Measurements from ENCODE around the gene ZC3H12A. TPM values are rescaled to one million over a fixed set of nuclear protein-coding genes. Genes with fewer than 3 reads are reported as not detected.

The ZC3H12A gene
- total RNA-seq, 4 donors from 2014 or later, result 36.0 to 42.9 (median 39.0) TPM

DNA sequence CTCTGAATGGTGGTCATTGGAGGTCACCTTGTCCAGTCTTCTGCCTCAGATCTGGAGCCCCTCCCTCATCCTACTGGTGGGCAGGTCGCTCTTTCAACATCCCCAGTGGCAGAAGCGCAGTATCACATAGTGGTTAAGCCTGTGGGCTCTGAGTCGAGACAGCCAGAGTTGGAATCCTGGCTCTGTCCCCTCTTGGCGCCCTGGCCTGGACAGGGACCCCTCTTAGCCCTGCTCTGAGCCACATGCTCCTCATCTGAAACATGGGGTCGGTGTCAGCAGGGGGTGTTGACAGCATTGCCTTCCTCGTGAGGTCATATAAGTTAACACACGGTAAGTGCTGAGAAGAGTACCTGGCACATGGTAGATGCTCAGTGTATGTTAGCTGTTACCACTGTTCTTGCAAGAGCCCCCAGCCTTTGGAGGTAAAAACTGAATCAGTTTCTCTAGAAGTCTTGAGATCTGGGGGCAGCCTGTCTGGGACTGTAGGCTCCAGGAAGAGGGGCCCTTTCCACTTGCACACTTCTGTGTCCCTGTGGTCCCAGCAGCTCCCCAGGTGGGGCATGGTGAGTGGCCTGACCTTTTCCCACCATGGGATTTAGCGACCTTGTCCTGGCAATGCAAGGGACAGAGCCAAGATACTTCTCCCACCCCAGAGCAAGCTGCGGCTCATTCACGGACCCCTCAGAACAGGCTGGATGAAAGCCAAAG is 6.4 kb downstream of the ZC3H12A start:
- DNase-seq (ENCODE audit: low spot score in 2 of 2), result peak in 1 of 2 donors; percentile 77
- H3K4me3 ChIP-seq (ENCODE audit: low read depth, poor library complexity, severe bottlenecking), result no peak overlapping the region
- 79 to 85% methylated on average over 10 of the region's 10 CpGs for WGBS, 2 donors
- intact Hi-C loops (cut with DNase I; ENCODE audit: low total_unique reads), result no loop called here
- TF ChIP-seq, protein P1, sequence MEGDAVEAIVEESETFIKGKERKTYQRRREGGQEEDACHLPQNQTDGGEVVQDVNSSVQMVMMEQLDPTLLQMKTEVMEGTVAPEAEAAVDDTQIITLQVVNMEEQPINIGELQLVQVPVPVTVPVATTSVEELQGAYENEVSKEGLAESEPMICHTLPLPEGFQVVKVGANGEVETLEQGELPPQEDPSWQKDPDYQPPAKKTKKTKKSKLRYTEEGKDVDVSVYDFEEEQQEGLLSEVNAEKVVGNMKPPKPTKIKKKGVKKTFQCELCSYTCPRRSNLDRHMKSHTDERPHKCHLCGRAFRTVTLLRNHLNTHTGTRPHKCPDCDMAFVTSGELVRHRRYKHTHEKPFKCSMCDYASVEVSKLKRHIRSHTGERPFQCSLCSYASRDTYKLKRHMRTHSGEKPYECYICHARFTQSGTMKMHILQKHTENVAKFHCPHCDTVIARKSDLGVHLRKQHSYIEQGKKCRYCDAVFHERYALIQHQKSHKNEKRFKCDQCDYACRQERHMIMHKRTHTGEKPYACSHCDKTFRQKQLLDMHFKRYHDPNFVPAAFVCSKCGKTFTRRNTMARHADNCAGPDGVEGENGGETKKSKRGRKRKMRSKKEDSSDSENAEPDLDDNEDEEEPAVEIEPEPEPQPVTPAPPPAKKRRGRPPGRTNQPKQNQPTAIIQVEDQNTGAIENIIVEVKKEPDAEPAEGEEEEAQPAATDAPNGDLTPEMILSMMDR (IDR thresholded peaks at IDR 0.05), result no peak
- no peak for TF ChIP-seq POLR2A (IDR thresholded peaks at IDR 0.05)

DNA sequence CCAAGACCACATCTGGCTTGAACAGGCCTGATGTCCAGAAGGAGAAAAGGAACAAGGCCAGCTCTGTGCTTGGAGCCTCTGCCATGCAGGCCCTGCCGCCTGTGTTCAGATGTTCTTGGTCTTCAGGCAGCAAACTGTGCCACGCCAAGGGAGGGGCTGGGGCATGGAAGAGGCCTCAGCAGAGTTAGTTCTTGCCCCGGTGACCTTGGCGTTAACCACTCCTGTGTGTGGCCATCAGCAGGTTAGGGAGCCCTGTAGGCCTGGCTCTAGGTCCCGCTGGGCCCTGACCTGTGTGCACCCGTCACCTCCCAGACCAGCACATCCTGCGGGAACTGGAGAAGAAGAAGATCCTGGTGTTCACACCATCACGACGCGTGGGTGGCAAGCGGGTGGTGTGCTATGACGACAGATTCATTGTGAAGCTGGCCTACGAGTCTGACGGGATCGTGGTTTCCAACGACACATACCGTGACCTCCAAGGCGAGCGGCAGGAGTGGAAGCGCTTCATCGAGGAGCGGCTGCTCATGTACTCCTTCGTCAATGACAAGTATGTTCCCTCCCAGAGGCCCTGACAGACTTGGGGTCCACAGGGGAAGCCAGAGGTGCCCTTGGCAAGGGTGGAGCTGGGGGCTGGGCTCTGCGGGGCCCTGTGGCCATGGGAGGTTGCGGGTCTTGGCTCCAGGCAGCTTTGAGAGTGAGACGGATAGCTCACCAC is 7.1 kb downstream of the ZC3H12A start:
- intact Hi-C loops (cut with DNase I; ENCODE audit: low total_unique reads), result no loop called here
- no peak overlapping the region for H3K4me3 ChIP-seq (ENCODE audit: low read depth, poor library complexity, severe bottlenecking)
- DNase-seq (ENCODE audit: low spot score in 2 of 2), result peak in 1 of 2 donors; percentile 85
- TF ChIP-seq, protein P1 (IDR thresholded peaks at IDR 0.05), result no peak
- no peak for TF ChIP-seq POLR2A (IDR thresholded peaks at IDR 0.05)
- 78 to 82% methylated on average over 26 of the region's 26 CpGs for WGBS, 2 donors

DNA sequence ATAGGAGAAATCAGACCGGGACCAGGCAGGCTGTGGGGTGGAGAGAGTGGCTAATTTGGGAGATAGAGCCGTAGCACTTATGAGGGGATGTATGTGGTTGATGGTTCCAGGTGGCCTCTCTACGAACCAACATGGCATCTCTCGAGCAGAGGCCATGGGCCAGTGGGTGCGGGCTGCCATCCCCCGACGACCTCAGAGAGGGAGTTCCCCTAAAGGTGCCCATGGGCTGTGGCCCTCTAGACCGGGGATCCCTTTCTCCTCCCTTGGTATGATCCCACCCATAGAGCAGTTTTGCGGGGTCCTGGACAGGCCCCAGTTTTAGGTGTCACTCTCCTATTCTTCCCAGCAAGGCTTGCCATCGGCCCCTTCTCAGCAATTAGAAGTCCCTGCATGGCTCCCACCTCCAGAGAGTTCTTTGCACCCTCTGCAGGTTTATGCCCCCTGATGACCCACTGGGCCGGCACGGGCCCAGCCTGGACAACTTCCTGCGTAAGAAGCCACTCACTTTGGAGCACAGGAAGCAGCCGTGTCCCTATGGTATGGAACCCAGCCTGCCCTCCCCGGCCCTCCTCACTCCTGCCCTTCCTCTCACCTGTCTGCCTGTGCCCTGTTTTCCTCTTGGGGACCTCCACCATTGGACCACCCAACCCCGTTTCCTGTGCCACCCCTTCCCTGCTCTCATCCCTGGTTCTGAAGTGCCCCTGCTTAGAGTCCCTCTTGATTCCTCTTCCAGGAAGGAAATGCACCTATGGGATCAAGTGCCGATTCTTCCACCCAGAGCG is 7.8 kb downstream of the ZC3H12A start:
- TF ChIP-seq POLR2A (IDR thresholded peaks at IDR 0.05), result no peak
- TF ChIP-seq, protein P1 (IDR thresholded peaks at IDR 0.05), result no peak
- peak in 1 of 2 donors; percentile 82 for DNase-seq (ENCODE audit: low spot score in 2 of 2)
- WGBS, 2 donors, result 86% methylated on average over 18 of the region's 18 CpGs
- no peak overlapping the region for H3K4me3 ChIP-seq (ENCODE audit: low read depth, poor library complexity, severe bottlenecking)
- intact Hi-C loops (cut with DNase I; ENCODE audit: low total_unique reads), result no loop called here

DNA sequence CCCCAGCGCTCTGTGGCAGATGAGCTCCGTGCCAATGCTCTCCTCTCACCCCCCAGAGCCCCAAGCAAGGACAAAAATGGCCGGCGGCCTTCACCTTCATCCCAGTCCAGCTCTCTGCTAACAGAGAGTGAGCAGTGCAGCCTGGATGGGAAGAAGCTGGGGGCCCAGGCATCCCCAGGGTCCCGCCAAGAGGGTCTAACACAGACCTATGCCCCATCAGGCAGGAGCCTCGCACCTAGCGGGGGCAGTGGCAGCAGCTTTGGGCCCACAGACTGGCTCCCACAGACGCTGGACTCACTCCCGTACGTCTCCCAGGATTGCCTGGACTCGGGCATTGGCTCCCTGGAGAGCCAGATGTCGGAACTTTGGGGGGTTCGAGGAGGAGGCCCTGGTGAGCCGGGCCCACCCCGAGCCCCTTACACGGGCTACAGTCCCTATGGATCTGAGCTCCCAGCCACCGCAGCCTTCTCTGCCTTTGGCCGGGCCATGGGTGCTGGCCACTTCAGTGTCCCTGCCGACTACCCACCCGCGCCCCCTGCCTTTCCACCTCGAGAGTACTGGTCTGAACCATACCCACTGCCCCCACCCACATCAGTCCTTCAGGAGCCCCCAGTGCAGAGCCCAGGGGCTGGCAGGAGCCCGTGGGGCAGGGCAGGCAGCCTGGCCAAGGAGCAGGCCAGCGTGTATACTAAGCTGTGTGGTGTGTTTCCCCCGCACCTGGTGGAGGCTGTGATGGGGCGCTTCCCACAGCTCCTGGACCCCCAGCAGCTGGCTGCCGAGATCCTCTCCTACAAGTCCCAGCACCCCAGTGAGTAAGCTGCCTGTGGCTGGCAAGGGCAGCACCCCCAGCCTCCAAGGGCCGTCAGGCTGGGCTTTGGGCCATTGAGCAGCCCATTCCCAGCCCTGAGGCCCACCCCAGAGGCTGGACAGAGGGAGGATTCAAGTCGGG is 8.7 kb downstream of the ZC3H12A start:
- 83 to 88% methylated on average over 18 to 24 of the region's 29 CpGs for WGBS, 2 donors
- DNase-seq (ENCODE audit: low spot score in 2 of 2), result peak in 1 of 2 donors; percentile 84

More for the DNA sequence above, 8.7 kb downstream of the ZC3H12A start:
- TF ChIP-seq POLR2A (IDR thresholded peaks at IDR 0.05), result no peak
- TF ChIP-seq, protein P1 (IDR thresholded peaks at IDR 0.05), result no peak
- intact Hi-C loops (cut with DNase I; ENCODE audit: low total_unique reads), result no loop called here
- H3K4me3 ChIP-seq (ENCODE audit: low read depth, poor library complexity, severe bottlenecking), result no peak overlapping the region

Measured in lower leg skin (tissue), 4 donors.